Fibroblast of skin of scalp (primary cell): ENCODE results near the gene SRRD.

ENCODE experiments used
- DNase-seq: peaks from one replicate; pipeline ENCODE4 v3.0.0-alpha.2; 2013

Gene SRRD

GRCh38 chr22:26453812-26454500, 29.7 kb upstream of the SRRD start:
- DNase-seq: no peak

- DNase-seq: no peak
Observed at GRCh38 chr22:26457661-26458272, 25.9 kb upstream of the SRRD start.

- DNase-seq: no peak
Observed at GRCh38 chr22:26460202-26460601, 23.5 kb upstream of the SRRD start.

- peak; percentile 52 for DNase-seq
Observed at GRCh38 chr22:26461188-26461810, 22.4 kb upstream of the SRRD start.

- DNase-seq: no peak
Observed at GRCh38 chr22:26462051-26462450, 21.6 kb upstream of the SRRD start.

GRCh38 chr22:26462641-26463040, 21.0 kb upstream of the SRRD start:
- DNase-seq: no peak

GRCh38 chr22:26463101-26463661, 20.5 kb upstream of the SRRD start:
- DNase-seq: no peak

- no peak for DNase-seq
Observed at GRCh38 chr22:26463688-26464087, 20.0 kb upstream of the SRRD start.

GRCh38 chr22:26464312-26464711, 19.4 kb upstream of the SRRD start:
- DNase-seq: no peak

GRCh38 chr22:26466196-26466595, 17.5 kb upstream of the SRRD start:
- DNase-seq: peak; percentile 9

- DNase-seq: no peak
Observed at GRCh38 chr22:26470807-26471206, 12.9 kb upstream of the SRRD start.

GRCh38 chr22:26471522-26471921, 12.2 kb upstream of the SRRD start:
- DNase-seq: peak; percentile 82

- no peak for DNase-seq
Observed at GRCh38 chr22:26474682-26475081, 9.0 kb upstream of the SRRD start.

GRCh38 chr22:26476705-26477340, 6.9 kb upstream of the SRRD start:
- DNase-seq: peak; percentile 84

- peak; percentile 3 for DNase-seq
Observed at GRCh38 chr22:26477341-26477731, 6.3 kb upstream of the SRRD start.

GRCh38 chr22:26479043-26479791, 4.5 kb upstream of the SRRD start:
- DNase-seq: no peak

GRCh38 chr22:26479792-26480610, 3.7 kb upstream of the SRRD start:
- no peak for DNase-seq

GRCh38 chr22:26480611-26480932, 3.1 kb upstream of the SRRD start:
- DNase-seq: no peak

- DNase-seq: no peak
Observed at GRCh38 chr22:26481112-26481693, 2.5 kb upstream of the SRRD start.

- DNase-seq: no peak
Observed at GRCh38 chr22:26481694-26482093, 2.0 kb upstream of the SRRD start.

GRCh38 chr22:26482161-26482560, 1.5 kb upstream of the SRRD start:
- DNase-seq: no peak
